Panc1 (cell line): ENCODE results near the gene FAT1. TPM values are rescaled to one million over a fixed set of nuclear protein-coding genes. Genes with fewer than 3 reads are reported as not detected.

ENCODE experiments used
- ATAC-seq: fragments of 200-7000 bp; cut with Tn5 transposase; 2 replicates; pipeline ENCODE4 v1.9.1; 2020; ENCODE audit warnings: mild to moderate bottlenecking, moderate library complexity
- BruUV-seq: library from RNA; stranded (reverse); fragments of 400-500 nt; replicated peaks from 2 replicates; lab custom pipeline; 2021; lab: Mats Ljungman, UMichigan
- CTCF ChIA-PET: fragments of 300-600 bp; sonication (Branson Sonifier 250); formaldehyde crosslinking; loops from one replicate; lab custom pipeline; 2022; ENCODE audit warnings: antibody characterized with exemption; lab: Charles Lee
- POLR2A ChIA-PET: fragments of 300-600 bp; sonication (Branson Sonifier 250); formaldehyde crosslinking; loops from one replicate; lab custom pipeline; 2022; ENCODE audit warnings: antibody characterized with exemption; lab: Charles Lee
- DNase-seq: peaks from one replicate; pipeline ENCODE4 v3.0.0-alpha.2; 2010; ENCODE audit warnings: low read depth, low spot score
- H3K27ac ChIP-seq: 2 replicates; pipeline ENCODE4 v1.5.1; 2011; ENCODE audit warnings: mild to moderate bottlenecking, low read length, inconsistent platforms
- H3K27me3 ChIP-seq: fragments of 200-500 bp; sonication (Bioruptor generic); 2 replicates; pipeline ENCODE4 v1.6.0; 2014; ENCODE audit warnings: low read length, inconsistent platforms; ENCODE audit not compliant: control insufficient read depth, insufficient read depth
- H3K36me3 ChIP-seq: fragments of 200-500 bp; sonication (Bioruptor generic); 2 replicates; pipeline ENCODE4 v1.5.1; 2014; ENCODE audit warnings: inconsistent platforms, mild to moderate bottlenecking, low read length, moderate library complexity; ENCODE audit not compliant: control insufficient read depth, insufficient read depth
- H3K4me1 ChIP-seq: 2 replicates; pipeline ENCODE4 v1.5.1; 2011; ENCODE audit warnings: inconsistent platforms, mild to moderate bottlenecking, low read length, moderate library complexity; ENCODE audit not compliant: control insufficient read depth, insufficient read depth
- H3K4me3 ChIP-seq, 2 experiments: 2 replicates each; pipeline ENCODE4 v1.5.1; 2011 to 2012; ENCODE audit warnings: low read depth in 2 of 2, low read length in 2 of 2, mild to moderate bottlenecking in 2 of 2, inconsistent platforms in 1 of 2, moderate library complexity in 1 of 2
- H3K9me3 ChIP-seq: fragments of 200-500 bp; sonication (Bioruptor generic); 2 replicates; pipeline ENCODE4 v1.5.1; 2014; ENCODE audit warnings: low read depth, mild to moderate bottlenecking, inconsistent platforms, low read length, moderate library complexity; ENCODE audit not compliant: control insufficient read depth, insufficient read depth
- POLR2AphosphoS5 ChIP-seq: IDR thresholded peaks from 2 replicates; pipeline ENCODE4 v1.6.1; 2012; ENCODE audit warnings: mild to moderate bottlenecking, low read depth, low read length, moderate library complexity
- SIN3A ChIP-seq: IDR thresholded peaks from 2 replicates; pipeline ENCODE4 v1.6.1; 2012; ENCODE audit warnings: low read depth, mild to moderate bottlenecking, low read length, moderate library complexity, borderline replicate concordance; ENCODE audit not compliant: insufficient read depth
- TCF7L2 ChIP-seq: IDR thresholded peaks from 2 replicates; pipeline ENCODE4 v1.6.1; 2011; ENCODE audit warnings: mild to moderate bottlenecking, low read depth, low read length, inconsistent platforms
- in situ Hi-C: cut with HindIII; loops from 2 replicates; pipeline ENCODE4 v1.10.0; 2016; ENCODE audit warnings: low sequenced_read_pairs, low pct_unique_long_range_greater_than_20kb
- intact Hi-C: fragments of 100-400 bp; cut with micrococcal nuclease; formaldehyde crosslinking; loops from one replicate; pipeline ENCODE4 v1.10.0; 2022; ENCODE audit not compliant: unreplicated experiment
- total RNA-seq: library from RNA; stranded (reverse); gene quantifications from one replicate; pipeline ENCODE4 v1.2.1, GENCODE V29; 2021; ENCODE audit not compliant: unreplicated experiment
- TF ChIP-seq, protein P1 (sequence below): fragments of 450-650 bp; IDR thresholded peaks from 2 replicates; pipeline ENCODE4 v1.5.1; 2017; ENCODE audit warnings: mild to moderate bottlenecking
- TF ChIP-seq, protein P2 (sequence below), 2 experiments: IDR thresholded peaks; 2 replicates each; pipeline ENCODE4 v1.6.1; 2011 to 2012; ENCODE audit warnings: low read depth in 2 of 2, control low read depth in 1 of 2, low read length in 1 of 2, mild to moderate bottlenecking in 1 of 2, moderate library complexity in 1 of 2; ENCODE audit not compliant: insufficient read depth in 1 of 2

The FAT1 gene
- total RNA-seq, 1 experiment from 2014 or later, result 288 TPM

DNA sequence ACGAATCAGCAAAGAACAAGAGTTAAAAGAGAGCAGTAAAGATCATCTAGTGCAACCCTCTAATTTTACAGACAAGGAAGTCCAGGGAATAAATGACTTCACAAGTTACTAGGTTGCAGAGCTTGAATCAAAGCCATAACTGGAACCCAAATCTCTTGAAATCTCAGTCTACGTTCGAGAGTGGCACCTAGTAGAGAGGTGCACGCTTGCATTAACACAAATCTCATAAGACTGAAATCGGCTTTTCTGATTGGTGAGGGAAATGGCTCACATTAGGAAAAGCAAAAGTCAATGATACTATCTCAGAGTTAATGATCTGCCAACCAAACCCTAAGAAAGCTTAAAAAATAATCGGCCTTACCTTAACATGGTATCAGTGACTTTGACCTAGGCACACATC, 43.0 kb downstream of the FAT1 start:
- intact Hi-C loops, result no loop called here
- H3K27ac ChIP-seq, result peak overlapping the region; percentile 98
- POLR2A ChIA-PET, result no interaction called here
- BruUV-seq, result no TSS peak
- no peaks in the 10 kb centered on the region; the same call in 1 of the 2 replicates for H3K36me3 ChIP-seq
- CTCF ChIA-PET, result no interaction called here
- H3K4me3 ChIP-seq, result peak overlapping the region in 1 of 2 experiments; percentile 32; a peak in 3 of 4 replicates
- no peak for DNase-seq
- in situ Hi-C loops, result no loop called here
- TF ChIP-seq TCF7L2, result no peak
- TF ChIP-seq, protein P1, sequence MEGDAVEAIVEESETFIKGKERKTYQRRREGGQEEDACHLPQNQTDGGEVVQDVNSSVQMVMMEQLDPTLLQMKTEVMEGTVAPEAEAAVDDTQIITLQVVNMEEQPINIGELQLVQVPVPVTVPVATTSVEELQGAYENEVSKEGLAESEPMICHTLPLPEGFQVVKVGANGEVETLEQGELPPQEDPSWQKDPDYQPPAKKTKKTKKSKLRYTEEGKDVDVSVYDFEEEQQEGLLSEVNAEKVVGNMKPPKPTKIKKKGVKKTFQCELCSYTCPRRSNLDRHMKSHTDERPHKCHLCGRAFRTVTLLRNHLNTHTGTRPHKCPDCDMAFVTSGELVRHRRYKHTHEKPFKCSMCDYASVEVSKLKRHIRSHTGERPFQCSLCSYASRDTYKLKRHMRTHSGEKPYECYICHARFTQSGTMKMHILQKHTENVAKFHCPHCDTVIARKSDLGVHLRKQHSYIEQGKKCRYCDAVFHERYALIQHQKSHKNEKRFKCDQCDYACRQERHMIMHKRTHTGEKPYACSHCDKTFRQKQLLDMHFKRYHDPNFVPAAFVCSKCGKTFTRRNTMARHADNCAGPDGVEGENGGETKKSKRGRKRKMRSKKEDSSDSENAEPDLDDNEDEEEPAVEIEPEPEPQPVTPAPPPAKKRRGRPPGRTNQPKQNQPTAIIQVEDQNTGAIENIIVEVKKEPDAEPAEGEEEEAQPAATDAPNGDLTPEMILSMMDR, result no peak
- TF ChIP-seq SIN3A, result no peak
- TF ChIP-seq POLR2AphosphoS5, result no peak
- TF ChIP-seq, protein P2, sequence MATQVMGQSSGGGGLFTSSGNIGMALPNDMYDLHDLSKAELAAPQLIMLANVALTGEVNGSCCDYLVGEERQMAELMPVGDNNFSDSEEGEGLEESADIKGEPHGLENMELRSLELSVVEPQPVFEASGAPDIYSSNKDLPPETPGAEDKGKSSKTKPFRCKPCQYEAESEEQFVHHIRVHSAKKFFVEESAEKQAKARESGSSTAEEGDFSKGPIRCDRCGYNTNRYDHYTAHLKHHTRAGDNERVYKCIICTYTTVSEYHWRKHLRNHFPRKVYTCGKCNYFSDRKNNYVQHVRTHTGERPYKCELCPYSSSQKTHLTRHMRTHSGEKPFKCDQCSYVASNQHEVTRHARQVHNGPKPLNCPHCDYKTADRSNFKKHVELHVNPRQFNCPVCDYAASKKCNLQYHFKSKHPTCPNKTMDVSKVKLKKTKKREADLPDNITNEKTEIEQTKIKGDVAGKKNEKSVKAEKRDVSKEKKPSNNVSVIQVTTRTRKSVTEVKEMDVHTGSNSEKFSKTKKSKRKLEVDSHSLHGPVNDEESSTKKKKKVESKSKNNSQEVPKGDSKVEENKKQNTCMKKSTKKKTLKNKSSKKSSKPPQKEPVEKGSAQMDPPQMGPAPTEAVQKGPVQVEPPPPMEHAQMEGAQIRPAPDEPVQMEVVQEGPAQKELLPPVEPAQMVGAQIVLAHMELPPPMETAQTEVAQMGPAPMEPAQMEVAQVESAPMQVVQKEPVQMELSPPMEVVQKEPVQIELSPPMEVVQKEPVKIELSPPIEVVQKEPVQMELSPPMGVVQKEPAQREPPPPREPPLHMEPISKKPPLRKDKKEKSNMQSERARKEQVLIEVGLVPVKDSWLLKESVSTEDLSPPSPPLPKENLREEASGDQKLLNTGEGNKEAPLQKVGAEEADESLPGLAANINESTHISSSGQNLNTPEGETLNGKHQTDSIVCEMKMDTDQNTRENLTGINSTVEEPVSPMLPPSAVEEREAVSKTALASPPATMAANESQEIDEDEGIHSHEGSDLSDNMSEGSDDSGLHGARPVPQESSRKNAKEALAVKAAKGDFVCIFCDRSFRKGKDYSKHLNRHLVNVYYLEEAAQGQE (IDR thresholded peaks at IDR 0.05; ENCODE audit: insufficient read depth in 1 of 2, low read depth in 2 of 2, low read length in 1 of 2), result no peak
- H3K4me1 ChIP-seq, result peaks cover 83% of the 10 kb centered on the region
- H3K27me3 ChIP-seq, result no peaks in the 10 kb centered on the region
- H3K9me3 ChIP-seq, result no peaks in the 10 kb centered on the region
- ATAC-seq, result no peak

DNA sequence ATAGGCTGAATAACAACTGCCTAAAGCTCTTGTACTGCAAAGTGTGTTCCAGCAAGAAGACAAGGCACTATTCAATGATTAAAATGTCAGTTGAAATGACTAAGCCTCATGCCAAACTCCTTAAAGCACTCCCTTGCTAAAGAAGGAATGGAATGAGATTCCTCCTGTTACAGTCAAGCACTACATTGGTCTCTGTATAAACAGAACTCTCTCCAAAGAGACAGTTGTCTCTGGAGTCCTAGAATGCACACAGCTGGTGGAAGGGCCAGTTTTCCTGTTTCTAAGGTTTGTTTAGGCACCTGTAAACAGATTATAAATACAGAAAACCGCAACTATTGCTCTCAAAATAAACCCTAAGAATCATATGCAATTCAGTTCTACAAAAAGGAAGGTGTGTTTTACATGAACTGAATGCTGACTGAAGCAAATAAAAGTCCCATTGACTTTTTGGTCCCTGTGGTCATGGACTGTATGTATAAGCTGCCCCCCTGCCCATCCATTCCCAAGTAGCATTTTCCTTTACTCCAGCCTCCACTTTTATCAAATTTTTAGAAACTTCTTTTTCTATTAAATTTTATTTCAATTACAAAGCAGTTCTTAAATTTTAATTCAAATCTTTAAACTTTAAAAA, 47.0 kb downstream of the FAT1 start:
- TF ChIP-seq POLR2AphosphoS5 (peak; percentile 58; the same call in 1 of the 2 replicates), SIN3A (peak; percentile 67; the same call in 1 of the 2 replicates), TCF7L2 (peak; percentile 45; the same call in 1 of the 2 replicates)
- TF ChIP-seq, protein P1, result no peak
- TF ChIP-seq, protein P2 (IDR thresholded peaks at IDR 0.05; ENCODE audit: insufficient read depth in 1 of 2, low read depth in 2 of 2, low read length in 1 of 2), result no peak
- peak overlapping the region in 1 of 2 experiments; percentile 16; a peak in 1 of 4 replicates for H3K4me3 ChIP-seq
- no peaks in the 10 kb centered on the region; the same call in 1 of the 2 replicates for H3K36me3 ChIP-seq
- in situ Hi-C loops (no loop called here), intact Hi-C loops (no loop called here)
- POLR2A ChIA-PET, result no interaction called here
- H3K4me1 ChIP-seq, result peaks cover 80% of the 10 kb centered on the region
- no peaks in the 10 kb centered on the region for H3K27me3 ChIP-seq
- no TSS peak for BruUV-seq
- H3K27ac ChIP-seq, result peak overlapping the region; percentile 92
- no peaks in the 10 kb centered on the region for H3K9me3 ChIP-seq
- peak; percentile 91 for ATAC-seq
- no peak for DNase-seq
- CTCF ChIA-PET, result no interaction called here
